Cardiac fibroblast (primary cell): ENCODE measurements around the gene CYP2S1.

Experiments used
- DNase-seq, 2 donors: peaks; one replicate each; pipeline versions ENCODE4 v3.0.0 to v3.0.0-alpha.2; 2010; ENCODE audit warnings: low read depth in 2 of 2
- H3K4me3 ChIP-seq, 2 donors: replicated peaks in 1 of 2; 1 replicate in 1 of 2; 2 replicates in 1 of 2; pipeline ENCODE4 v1.5.1; 2011; ENCODE audit warnings: low read depth in 2 of 2, low read length in 2 of 2, mild to moderate bottlenecking in 2 of 2, moderate library complexity in 1 of 2
- CTCF ChIP-seq: IDR thresholded peaks from one replicate; pipeline ENCODE4 v1.5.1; 2011; ENCODE audit warnings: low read depth, mild to moderate bottlenecking, low read length, inconsistent platforms

Gene CYP2S1

DNA sequence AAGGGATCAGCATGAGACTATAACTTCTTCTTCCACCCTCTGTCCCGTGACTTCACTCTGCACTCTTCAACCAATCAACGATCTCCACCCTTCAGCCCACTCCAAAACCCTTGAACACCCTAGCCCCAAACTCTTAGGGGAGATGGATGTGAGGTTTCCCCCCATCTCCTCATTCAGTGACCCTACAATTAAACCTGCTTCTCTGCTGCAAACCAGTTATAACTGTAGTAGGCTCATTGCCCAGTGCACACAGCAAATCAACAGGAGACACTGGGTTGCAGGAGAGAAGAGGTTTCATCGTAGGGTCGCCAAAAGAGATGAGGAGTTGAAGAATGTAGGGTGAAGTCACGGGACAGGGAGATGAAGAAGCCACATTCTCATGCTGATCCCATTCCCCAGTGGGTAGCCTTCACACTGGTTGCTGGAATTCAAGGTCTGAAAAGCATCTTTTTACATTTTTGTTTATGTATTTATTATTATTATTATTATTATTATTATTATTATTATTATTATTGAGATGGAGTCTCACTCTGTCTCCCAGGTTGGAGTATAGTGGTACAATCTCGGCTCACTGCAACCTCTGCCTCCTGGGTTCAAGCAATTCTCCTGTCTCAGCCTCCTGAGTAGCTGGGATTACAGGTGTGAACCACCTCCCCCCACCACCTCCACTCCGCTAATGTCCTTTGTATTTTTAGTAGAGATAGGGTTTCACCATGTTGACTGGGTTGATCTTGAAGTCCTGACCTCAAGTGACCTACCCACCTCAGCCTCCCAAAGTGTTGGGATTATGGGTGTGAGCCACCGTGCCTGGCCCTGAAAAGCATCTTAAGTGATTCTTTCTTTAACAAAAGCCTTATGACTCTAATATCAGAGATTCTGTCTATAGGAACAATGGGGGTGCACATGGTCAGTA is 5.8 kb upstream of the CYP2S1 start:
- DNase-seq = no peak
- H3K4me3 ChIP-seq = no peak overlapping the region
- no peak for TF ChIP-seq CTCF

DNA sequence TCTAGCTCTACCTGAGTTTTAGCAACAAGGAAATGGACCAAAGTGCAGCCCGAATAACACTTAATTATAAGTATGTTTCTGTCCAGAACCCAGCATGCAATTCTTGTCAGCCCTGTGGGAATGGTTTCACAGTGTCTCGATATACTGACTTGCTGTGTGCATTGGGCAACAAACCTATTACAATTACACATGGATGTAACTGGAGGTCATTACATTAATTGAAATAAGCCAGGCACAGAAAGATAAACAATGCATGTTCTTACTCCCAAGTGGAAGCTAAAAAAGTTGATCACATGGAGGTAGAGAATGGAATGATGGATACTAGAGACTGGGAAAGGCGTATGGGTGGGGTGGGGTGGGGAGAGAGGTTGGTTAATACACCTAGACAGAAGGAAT is 5.1 kb upstream of the CYP2S1 start:
- no peak overlapping the region for H3K4me3 ChIP-seq
- no peak for TF ChIP-seq CTCF
- DNase-seq = no peak

DNA sequence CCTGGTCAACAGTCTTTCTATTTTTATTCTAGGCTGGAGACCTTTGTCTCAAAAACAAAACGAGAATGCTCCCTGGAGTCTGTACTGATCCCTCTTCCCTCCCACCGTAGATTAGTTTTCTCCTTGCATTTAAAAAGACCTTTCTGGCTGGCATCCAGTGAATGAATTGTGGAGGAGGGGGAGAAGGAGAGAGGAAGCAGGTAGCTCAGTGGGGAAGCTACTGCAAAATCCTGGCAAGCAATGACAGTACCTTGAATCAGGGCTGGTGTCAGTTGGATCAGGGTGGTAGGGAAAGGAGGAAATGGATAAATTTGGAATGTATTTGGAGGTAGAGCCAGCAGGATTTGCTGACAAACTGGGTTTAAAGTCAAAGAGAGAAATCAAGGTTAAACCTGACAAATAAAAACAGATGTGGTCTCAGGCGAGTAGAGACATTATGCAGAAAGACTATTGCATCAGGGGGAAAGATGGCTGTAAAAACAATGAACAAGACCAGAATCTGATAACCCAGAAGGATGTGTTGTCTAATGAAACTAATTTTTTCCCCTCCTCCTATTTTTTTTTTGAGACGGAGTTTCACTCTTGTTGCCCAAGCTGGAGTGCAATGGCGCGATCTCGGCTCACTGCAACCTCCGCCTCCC is 3.5 kb upstream of the CYP2S1 start:
- DNase-seq = no peak
- H3K4me3 ChIP-seq = no peak overlapping the region
- no peak for TF ChIP-seq CTCF

- TF ChIP-seq CTCF = no peak
- H3K4me3 ChIP-seq = peak overlapping the region; percentile 22 to 33
- DNase-seq = no peak
Observed at GRCh38 chr19:41193430-41194156, 574 bp downstream of the CYP2S1 start.

GRCh38 chr19:41194157-41194552 is 1.1 kb downstream of the CYP2S1 start:
- no peak overlapping the region for H3K4me3 ChIP-seq
- TF ChIP-seq CTCF = no peak
- no peak for DNase-seq

DNA sequence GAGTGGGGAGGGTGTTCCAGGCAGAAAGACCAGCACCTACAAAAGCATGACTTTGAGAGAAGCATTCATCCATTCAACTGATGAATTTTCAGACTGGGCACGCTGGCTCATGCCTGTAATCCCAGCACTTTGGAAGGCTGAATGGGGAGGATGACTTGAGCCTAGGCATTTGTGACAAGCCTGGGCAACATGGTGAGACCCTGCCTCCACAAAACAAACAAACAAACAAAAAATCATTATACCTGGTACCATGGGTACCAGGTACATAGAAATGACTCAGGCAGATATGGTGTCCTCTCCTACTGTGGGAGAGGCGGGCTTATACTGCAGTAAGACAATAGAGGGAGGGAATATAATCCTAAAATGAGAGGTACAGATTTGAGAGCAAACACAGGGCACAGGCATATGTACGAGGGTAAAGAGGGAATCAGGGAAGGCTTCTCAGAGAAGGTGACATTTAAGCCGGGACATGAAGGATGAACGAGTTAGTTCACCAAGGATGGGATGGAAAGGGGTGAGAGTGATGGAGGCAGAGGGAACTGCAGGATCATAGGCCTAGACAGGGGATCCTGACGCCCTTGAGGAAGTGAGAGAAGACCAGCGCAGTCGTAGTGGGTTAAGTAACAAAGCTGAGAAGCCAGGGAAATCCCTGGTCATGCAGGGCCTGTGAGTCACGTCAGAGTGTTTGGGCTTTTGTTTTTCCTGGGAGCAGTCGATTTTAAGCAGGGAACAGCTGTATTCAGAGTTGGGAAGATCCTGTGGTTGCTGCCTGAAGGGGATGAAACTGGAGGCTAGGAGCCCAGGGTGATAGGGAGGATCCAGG is 2.9 kb downstream of the CYP2S1 start:
- no peak for TF ChIP-seq CTCF
- H3K4me3 ChIP-seq = no peak overlapping the region
- DNase-seq = peak in 1 of 2 donors; percentile 61
